OCI-LY3 (cell line): Measurements from ENCODE around the gene TBC1D2B.

Experiments used
- EZH2phosphoT487 ChIP-seq: fragments of 200-600 bp; shearing (Covaris generic); IDR thresholded peaks from 2 replicates; pipeline ENCODE4 v1.6.1; 2018; ENCODE audit warnings: antibody characterized with exemption, mixed run types, low read depth
- TF ChIP-seq, protein P1 (sequence below): fragments of 200-600, 300-600 bp; sonication (generic); IDR thresholded peaks from 2 replicates; pipeline ENCODE4 v1.5.1; 2014; ENCODE audit warnings: antibody characterized with exemption, low read length, low read depth

DNA sequence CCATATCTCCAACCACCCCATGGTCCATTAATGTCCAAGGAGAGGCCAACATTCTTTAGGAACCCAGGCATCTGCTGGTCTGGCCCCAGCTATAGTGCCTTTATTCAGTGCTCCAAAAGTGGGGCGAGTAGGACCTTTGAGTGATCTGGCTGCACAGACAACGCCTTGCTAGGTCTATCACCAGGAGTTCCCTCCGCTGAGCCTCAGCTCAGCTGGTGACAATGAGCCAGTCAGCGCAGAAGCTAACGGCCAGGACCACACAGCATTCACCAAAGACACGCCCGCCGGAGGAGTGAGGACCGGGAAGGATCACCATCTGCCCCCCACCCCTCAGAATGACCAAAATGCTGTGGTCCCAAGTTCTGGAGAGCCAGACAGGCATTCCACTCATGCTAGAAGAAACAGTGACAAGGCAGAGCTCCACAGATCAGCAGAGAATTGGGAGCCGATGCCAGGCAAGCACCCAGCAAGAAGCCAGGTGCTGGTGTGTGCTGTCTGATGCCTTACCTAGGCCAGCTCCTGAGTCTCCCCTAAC is 19.0 kb downstream of the TBC1D2B start:
- TF ChIP-seq, protein P1, sequence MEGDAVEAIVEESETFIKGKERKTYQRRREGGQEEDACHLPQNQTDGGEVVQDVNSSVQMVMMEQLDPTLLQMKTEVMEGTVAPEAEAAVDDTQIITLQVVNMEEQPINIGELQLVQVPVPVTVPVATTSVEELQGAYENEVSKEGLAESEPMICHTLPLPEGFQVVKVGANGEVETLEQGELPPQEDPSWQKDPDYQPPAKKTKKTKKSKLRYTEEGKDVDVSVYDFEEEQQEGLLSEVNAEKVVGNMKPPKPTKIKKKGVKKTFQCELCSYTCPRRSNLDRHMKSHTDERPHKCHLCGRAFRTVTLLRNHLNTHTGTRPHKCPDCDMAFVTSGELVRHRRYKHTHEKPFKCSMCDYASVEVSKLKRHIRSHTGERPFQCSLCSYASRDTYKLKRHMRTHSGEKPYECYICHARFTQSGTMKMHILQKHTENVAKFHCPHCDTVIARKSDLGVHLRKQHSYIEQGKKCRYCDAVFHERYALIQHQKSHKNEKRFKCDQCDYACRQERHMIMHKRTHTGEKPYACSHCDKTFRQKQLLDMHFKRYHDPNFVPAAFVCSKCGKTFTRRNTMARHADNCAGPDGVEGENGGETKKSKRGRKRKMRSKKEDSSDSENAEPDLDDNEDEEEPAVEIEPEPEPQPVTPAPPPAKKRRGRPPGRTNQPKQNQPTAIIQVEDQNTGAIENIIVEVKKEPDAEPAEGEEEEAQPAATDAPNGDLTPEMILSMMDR: no peak
- TF ChIP-seq EZH2phosphoT487: no peak
